Spleen (tissue), 11 donors: ENCODE measurements around the gene CTDP1. TPM values are rescaled to one million over a fixed set of nuclear protein-coding genes. Genes with fewer than 3 reads are reported as not detected.

Experiments
- DNase-seq: peaks from one replicate; pipeline ENCODE4 v3.0.0-alpha.2; 2020
- H3K27ac ChIP-seq, 8 donors: fragments of 200-600 bp; sonication (generic) in 7 of 8; 1 replicate in 4 of 8; 2 replicates in 4 of 8; pipeline versions ENCODE4 v1.5.0 to v1.8.0; 2016 to 2021; ENCODE audit warnings: inconsistent platforms in 4 of 8, mild to moderate bottlenecking in 4 of 8, moderate library complexity in 1 of 8
- H3K27me3 ChIP-seq, 7 donors: fragments of 200-600 bp; sonication (generic) in 6 of 7; replicated peaks in 1 of 7; 1 replicate in 4 of 7; 2 replicates in 3 of 7; pipeline versions ENCODE4 v1.5.0 to v1.8.0; 2016 to 2021; ENCODE audit warnings: inconsistent platforms in 3 of 7, mild to moderate bottlenecking in 1 of 7
- H3K36me3 ChIP-seq, 6 donors: fragments of 200-600 bp; sonication (generic) in 5 of 6; 1 replicate in 4 of 6; 2 replicates in 2 of 6; pipeline versions ENCODE4 v1.5.0 to v1.8.0; 2016 to 2021; ENCODE audit warnings: inconsistent platforms in 2 of 6
- H3K4me1 ChIP-seq, 6 donors: fragments of 200-600 bp; sonication (generic) in 5 of 6; 1 replicate in 3 of 6; 2 replicates in 3 of 6; pipeline versions ENCODE4 v1.5.0 to v1.8.0; 2016 to 2021; ENCODE audit warnings: inconsistent platforms in 3 of 6
- H3K4me3 ChIP-seq, 8 donors: fragments of 200-600 bp; sonication (generic) in 7 of 8; 1 replicate in 4 of 8; 2 replicates in 4 of 8; pipeline versions ENCODE4 v1.5.0 to v1.8.0; 2016 to 2021; ENCODE audit warnings: inconsistent platforms in 4 of 8, mild to moderate bottlenecking in 4 of 8, moderate library complexity in 2 of 8
- H3K9me3 ChIP-seq, 8 donors: fragments of 200-600 bp; sonication (generic) in 7 of 8; 1 replicate in 4 of 8; 2 replicates in 4 of 8; pipeline versions ENCODE4 v1.5.0 to v1.8.0; 2016 to 2021; ENCODE audit warnings: inconsistent platforms in 4 of 8
- CTCF ChIP-seq, 11 experiments: fragments of 200-600 bp in 7 of 11; fragments of 450-650 bp in 4 of 11; sonication (generic) in 4 of 11; IDR thresholded peaks in 8 of 11; conservative IDR thresholded peaks in 3 of 11; 1 replicate in 7 of 11; 2 replicates in 4 of 11; pipeline versions ENCODE4 v1.4.0 to v1.8.0; 2016 to 2021; ENCODE audit warnings: antibody characterized with exemption in 11 of 11, inconsistent platforms in 4 of 11, mild to moderate bottlenecking in 1 of 11
- POLR2A ChIP-seq, 3 donors: fragments of 450-650 bp; IDR thresholded peaks; one replicate each; pipeline ENCODE4 v1.5.1; 2017; ENCODE audit warnings: antibody characterized with exemption in 3 of 3, mild to moderate bottlenecking in 1 of 3
- POLR2AphosphoS5 ChIP-seq, 3 donors: sonication (generic); formaldehyde crosslinking; IDR thresholded peaks; one replicate each; pipeline ENCODE4 v1.5.1; 2017; ENCODE audit warnings: antibody characterized with exemption in 3 of 3
- WGBS, 5 donors: extraction: QIAGEN DNeasy Blood & Tissue Kit in 3 of 5; methylation state at CpG; one replicate each; pipeline versions ENCODE4 v1.1.5 to v1.1.7; 2013 to 2018; 5-methylcytosine and 5-hydroxymethylcytosine counted together
- intact Hi-C: fragments of 100-400 bp; cut with DNase I; formaldehyde crosslinking; loops from one replicate; pipeline ENCODE4 v1.15.0; 2023; ENCODE audit warnings: low total_unique reads
- polyA plus RNA-seq, 3 donors: library from polyadenylated mRNA; stranded (reverse); fragments of 200-250 nt; gene quantifications; one replicate each; pipeline ENCODE4 v1.2.1, GENCODE V29; 2013
- total RNA-seq, 7 donors: library from RNA; depleted of rRNA in 3 of 7; stranded (reverse); fragments of >200 nt in 3 of 7; fragmentation: NEBNext Ultra II Directional in 4 of 7; extraction: Animal tissue kit (Norgen Biotek cat#: 25700) in 4 of 7; gene quantifications; one replicate each; pipeline versions ENCODE4 v1.1.0 to v1.2.1, GENCODE V29; 2016 to 2021
- donor health status: healthy with polysubstance abuse.
- donor health status: DM: no; HTN: no; CAD: no; lungs with moderate emphysema.
- donor health status: DM: no; HTN: no; CAD: no.
- donor health status: Bipolar disorder and iron deficiency.
- donor health status: healthy.
- donor health status: DM: no; HTN: no; CAD: no.
- donor health status: DM: yes; HTN: yes; CAD: no.

Gene CTDP1
- total and polyA plus RNA-seq, 10 donors, result 13.6 to 54.6 (median 28.6) TPM

GRCh38 chr18:79785831-79786230, 106.2 kb downstream of the CTDP1 start:
- Histone ChIP-seq H3K36me3 (no peaks in the 10 kb centered on the region), H3K4me1 (peaks cover 0 to 30% (median 14%) of the 10 kb centered on the region in 6 donors), H3K27me3 (peaks cover 5 to 84% (median 61%) of the 10 kb centered on the region in 7 donors), H3K27ac (no peak overlapping the region), H3K4me3 (no peak overlapping the region), H3K9me3 (no peaks in the 10 kb centered on the region)
- peak; percentile 60 for DNase-seq
- WGBS, 5 donors, result 79 to 86% (median 82%) methylated on average over 3 to 12 of the region's 12 CpGs
- TF ChIP-seq CTCF (IDR thresholded peaks at IDR 0.05 in 8 of 11, conservative IDR thresholded peaks at IDR 0.05 in 3 of 11) (no peak), POLR2A (IDR thresholded peaks at IDR 0.05) (no peak), POLR2AphosphoS5 (IDR thresholded peaks at IDR 0.05) (no peak)
- intact Hi-C loops, result no loop called here

- no peaks in the 10 kb centered on the region for H3K36me3 ChIP-seq
- 76 to 88% (median 82%) methylated on average over 6 to 14 of the region's 14 CpGs for WGBS, 5 donors
- H3K4me3 ChIP-seq, result no peak overlapping the region
- H3K9me3 ChIP-seq, result no peaks in the 10 kb centered on the region
- DNase-seq, result peak; percentile 50
- TF ChIP-seq CTCF (IDR thresholded peaks at IDR 0.05 in 8 of 11, conservative IDR thresholded peaks at IDR 0.05 in 3 of 11) (no peak), POLR2A (IDR thresholded peaks at IDR 0.05) (no peak), POLR2AphosphoS5 (IDR thresholded peaks at IDR 0.05) (no peak)
- H3K27me3 ChIP-seq, result peaks cover 5 to 87% (median 61%) of the 10 kb centered on the region in 7 donors
- intact Hi-C loops, result no loop called here
- no peak overlapping the region for H3K27ac ChIP-seq
- peaks cover 0 to 34% (median 18%) of the 10 kb centered on the region in 6 donors for H3K4me1 ChIP-seq
Observed at GRCh38 chr18:79786304-79786703, 106.7 kb downstream of the CTDP1 start.

GRCh38 chr18:79786786-79787526, 107.4 kb downstream of the CTDP1 start:
- Histone ChIP-seq H3K36me3 (no peaks in the 10 kb centered on the region), H3K9me3 (no peaks in the 10 kb centered on the region), H3K27me3 (peaks cover 5 to 90% (median 61%) of the 10 kb centered on the region in 7 donors), H3K27ac (no peak overlapping the region), H3K4me1 (peaks cover 0 to 41% (median 24%) of the 10 kb centered on the region in 6 donors), H3K4me3 (no peak overlapping the region)
- intact Hi-C loops, result no loop called here
- TF ChIP-seq CTCF (IDR thresholded peaks at IDR 0.05 in 8 of 11, conservative IDR thresholded peaks at IDR 0.05 in 3 of 11), result no peak
- no peak for TF ChIP-seq POLR2AphosphoS5 (IDR thresholded peaks at IDR 0.05)
- TF ChIP-seq POLR2A (IDR thresholded peaks at IDR 0.05), result no peak
- WGBS, 5 donors, result 68 to 84% (median 77%) methylated on average over 20 to 22 of the region's 22 CpGs
- DNase-seq, result peak; percentile 67

GRCh38 chr18:79787527-79787864, 107.9 kb downstream of the CTDP1 start:
- no peaks in the 10 kb centered on the region for H3K9me3 ChIP-seq
- WGBS, 5 donors, result 82 to 87% (median 86%) methylated on average over 16 of the region's 16 CpGs
- H3K4me3 ChIP-seq, result peak overlapping the region in 2 of 8 donors; percentile 19 to 37
- peaks cover 5 to 96% (median 61%) of the 10 kb centered on the region in 7 donors for H3K27me3 ChIP-seq
- no peak for TF ChIP-seq CTCF (IDR thresholded peaks at IDR 0.05 in 8 of 11, conservative IDR thresholded peaks at IDR 0.05 in 3 of 11)
- TF ChIP-seq POLR2AphosphoS5 (IDR thresholded peaks at IDR 0.05), result no peak
- TF ChIP-seq POLR2A (IDR thresholded peaks at IDR 0.05), result no peak
- DNase-seq, result no peak
- peaks cover 0 to 46% (median 30%) of the 10 kb centered on the region in 6 donors for H3K4me1 ChIP-seq
- H3K27ac ChIP-seq, result no peak overlapping the region
- H3K36me3 ChIP-seq, result no peaks in the 10 kb centered on the region
- intact Hi-C loops, result no loop called here
